Measurements from ENCODE around the gene EPS8L2. TPM values are rescaled to one million over a fixed set of nuclear protein-coding genes. Genes with fewer than 3 reads are reported as not detected.

EPS8L2 gene
- total RNA-seq, 1 experiment from 2014 or later: 0.61 TPM

DNA sequence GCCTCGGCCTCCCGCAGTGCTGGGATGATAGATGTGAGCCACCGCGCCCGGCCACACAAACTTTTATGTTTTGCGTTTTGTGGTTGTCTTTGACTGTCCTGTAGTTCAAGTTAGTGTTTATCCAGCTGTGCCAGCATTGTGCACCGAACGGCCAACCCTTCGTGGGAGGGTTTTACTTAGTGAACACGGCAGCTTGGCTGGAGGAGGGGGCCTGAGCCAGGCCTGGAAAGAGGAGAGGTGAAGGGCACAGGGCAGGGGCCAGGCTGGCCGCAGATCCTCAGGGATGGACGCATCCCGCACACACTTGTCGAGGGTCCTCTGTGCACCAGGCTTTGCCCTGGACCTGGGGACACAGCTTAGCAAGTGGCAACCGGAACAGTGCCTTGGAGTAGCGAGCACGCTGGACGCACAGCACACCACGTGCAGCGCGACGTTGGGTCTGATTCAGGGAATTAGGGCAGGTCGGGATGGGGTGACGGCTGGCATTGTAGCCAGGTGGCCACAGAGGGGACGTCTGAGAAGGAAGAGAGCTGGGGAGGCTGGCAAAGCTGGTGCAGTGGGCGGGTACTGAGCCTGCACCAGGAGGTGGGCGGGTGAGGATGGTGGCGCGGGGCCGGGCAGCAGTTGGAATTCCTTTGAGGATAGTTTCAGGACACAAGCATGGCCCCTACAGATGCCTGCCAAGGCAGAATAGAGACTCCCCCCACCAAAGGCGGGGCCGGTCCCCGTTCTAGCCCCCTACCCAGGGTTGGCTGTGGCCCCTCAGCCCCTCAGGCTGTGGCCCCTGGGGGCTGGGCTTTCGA is 13.4 kb downstream of the EPS8L2 start:
- no peak for DNase-seq (ENCODE audit: low read depth, low spot score)
- in situ Hi-C loops (cut with HindIII; ENCODE audit: low pct_unique_long_range_greater_than_20kb, low sequenced_read_pairs): no loop called here

DNA sequence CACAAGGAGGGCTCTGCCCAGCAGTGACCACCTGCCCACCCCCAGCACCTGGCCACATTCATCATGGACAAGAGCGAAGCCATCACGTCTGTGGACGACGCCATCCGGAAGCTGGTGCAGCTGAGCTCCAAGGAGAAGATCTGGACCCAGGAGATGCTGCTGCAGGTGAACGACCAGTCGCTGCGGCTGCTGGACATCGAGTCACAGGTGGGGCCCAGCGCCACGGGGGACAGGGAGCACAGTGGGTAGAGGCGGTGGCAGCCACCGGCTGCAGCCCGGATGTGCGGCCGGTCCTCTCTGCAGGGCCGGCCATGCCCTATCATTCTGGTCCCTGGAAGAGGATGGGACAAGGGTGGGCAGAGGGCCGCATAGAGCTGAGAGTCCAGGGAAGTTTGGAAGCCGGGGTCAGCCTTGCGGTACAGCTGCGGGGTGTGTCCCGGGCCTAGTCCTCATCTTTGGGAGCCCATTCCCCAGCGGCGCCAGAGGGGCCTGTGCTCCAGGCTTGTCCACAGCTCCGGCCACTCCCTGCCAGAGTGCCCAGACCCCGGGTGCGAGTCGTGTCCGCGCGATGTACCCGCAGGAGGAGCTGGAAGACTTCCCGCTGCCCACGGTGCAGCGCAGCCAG is 14.1 kb downstream of the EPS8L2 start:
- in situ Hi-C loops (cut with HindIII; ENCODE audit: low pct_unique_long_range_greater_than_20kb, low sequenced_read_pairs): no loop called here

DNA sequence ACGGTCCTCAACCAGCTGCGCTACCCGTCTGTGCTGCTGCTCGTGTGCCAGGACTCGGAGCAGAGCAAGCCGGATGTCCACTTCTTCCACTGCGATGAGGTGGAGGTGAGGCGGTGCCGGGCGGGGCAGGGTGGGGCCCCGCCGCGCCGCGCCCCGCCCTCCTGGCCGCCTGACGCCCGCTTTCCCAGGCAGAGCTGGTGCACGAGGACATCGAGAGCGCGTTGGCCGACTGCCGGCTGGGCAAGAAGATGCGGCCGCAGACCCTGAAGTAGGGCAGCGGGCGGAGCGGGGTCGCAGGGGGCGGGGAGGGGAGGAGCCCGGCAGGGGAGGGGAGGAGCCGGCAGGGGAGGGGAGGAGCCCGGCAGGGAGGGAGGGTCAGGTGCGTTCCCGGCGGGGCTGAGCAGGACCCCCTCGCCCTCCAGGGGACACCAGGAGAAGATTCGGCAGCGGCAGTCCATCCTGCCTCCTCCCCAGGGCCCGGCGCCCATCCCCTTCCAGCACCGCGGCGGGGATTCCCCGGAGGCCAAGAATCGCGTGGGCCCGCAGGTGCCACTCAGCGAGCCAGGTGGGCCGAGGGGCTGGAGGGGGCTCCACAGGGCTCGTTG is 14.7 kb downstream of the EPS8L2 start:
- no peak for DNase-seq (ENCODE audit: low read depth, low spot score)

More for the DNA sequence above, 14.1 kb downstream of the EPS8L2 start:
- no peak for DNase-seq (ENCODE audit: low read depth, low spot score)

DNA sequence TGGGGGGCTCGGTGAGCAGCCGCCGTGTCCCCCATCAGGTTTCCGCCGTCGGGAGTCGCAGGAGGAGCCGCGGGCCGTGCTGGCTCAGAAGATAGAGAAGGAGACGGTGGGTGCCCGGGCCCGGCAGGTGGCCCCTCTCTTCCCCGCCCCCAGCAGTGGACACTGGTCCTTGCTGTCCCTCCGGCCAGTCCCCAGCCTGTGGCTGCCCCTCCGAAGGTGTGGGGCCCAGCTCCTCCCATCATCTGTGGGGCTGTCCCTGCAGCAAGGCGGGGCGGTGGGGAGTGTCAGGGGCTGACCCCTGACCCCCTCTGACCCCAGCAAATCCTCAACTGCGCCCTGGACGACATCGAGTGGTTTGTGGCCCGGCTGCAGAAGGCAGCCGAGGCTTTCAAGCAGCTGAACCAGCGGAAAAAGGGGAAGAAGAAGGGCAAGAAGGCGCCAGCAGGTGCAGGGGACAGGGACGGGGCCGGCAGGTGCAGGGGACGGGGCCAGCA is 15.3 kb downstream of the EPS8L2 start:
- in situ Hi-C loops (cut with HindIII; ENCODE audit: low pct_unique_long_range_greater_than_20kb, low sequenced_read_pairs): no loop called here

More for the DNA sequence above, 14.7 kb downstream of the EPS8L2 start:
- in situ Hi-C loops (cut with HindIII; ENCODE audit: low pct_unique_long_range_greater_than_20kb, low sequenced_read_pairs): no loop called here

DNA sequence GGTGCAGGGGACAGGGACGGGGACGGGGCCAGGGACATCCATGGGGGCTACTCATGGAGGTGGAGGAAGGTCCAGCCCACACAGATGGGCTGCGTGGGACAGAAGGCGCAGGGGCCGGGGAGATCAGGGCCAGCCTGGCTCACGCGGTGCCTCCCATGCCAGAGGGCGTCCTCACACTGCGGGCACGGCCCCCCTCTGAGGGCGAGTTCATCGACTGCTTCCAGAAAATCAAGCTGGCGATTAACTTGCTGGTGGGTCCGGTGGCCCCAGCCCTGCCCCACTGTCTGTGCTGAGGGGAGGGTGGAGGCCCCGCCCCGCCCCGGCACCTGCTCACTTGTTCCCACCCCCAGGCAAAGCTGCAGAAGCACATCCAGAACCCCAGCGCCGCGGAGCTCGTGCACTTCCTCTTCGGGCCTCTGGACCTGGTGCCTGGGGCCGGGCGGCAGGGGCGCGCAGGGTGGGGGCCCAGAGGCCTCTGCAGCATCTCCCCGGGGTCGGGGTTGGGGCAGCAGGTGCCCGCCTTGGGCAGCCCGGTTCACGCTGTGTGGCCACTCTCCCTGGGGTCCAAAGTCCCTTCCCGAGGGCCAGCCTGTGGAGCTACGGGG is 15.8 kb downstream of the EPS8L2 start:
- in situ Hi-C loops (cut with HindIII; ENCODE audit: low pct_unique_long_range_greater_than_20kb, low sequenced_read_pairs): no loop called here

More for the DNA sequence above, 15.3 kb downstream of the EPS8L2 start:
- no peak for DNase-seq (ENCODE audit: low read depth, low spot score)

DNA sequence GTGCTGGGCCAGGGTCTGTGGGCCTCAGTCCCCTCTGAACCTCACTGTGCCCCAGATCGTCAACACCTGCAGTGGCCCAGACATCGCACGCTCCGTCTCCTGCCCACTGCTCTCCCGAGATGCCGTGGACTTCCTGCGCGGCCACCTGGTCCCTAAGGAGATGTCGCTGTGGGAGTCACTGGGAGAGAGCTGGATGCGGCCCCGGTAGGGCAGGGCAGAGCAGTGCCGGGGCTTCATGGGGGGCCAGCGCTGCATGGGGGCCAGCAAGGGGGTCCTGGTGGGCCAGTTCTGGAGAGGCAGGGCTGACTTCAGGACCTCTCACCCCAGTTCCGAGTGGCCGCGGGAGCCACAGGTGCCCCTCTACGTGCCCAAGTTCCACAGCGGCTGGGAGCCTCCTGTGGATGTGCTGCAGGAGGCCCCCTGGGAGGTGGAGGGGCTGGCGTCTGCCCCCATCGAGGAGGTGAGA is 16.3 kb downstream of the EPS8L2 start:
- in situ Hi-C loops (cut with HindIII; ENCODE audit: low pct_unique_long_range_greater_than_20kb, low sequenced_read_pairs): no loop called here
- DNase-seq (ENCODE audit: low read depth, low spot score): no peak

More for the DNA sequence above, 15.8 kb downstream of the EPS8L2 start:
- no peak for DNase-seq (ENCODE audit: low read depth, low spot score)

DNA sequence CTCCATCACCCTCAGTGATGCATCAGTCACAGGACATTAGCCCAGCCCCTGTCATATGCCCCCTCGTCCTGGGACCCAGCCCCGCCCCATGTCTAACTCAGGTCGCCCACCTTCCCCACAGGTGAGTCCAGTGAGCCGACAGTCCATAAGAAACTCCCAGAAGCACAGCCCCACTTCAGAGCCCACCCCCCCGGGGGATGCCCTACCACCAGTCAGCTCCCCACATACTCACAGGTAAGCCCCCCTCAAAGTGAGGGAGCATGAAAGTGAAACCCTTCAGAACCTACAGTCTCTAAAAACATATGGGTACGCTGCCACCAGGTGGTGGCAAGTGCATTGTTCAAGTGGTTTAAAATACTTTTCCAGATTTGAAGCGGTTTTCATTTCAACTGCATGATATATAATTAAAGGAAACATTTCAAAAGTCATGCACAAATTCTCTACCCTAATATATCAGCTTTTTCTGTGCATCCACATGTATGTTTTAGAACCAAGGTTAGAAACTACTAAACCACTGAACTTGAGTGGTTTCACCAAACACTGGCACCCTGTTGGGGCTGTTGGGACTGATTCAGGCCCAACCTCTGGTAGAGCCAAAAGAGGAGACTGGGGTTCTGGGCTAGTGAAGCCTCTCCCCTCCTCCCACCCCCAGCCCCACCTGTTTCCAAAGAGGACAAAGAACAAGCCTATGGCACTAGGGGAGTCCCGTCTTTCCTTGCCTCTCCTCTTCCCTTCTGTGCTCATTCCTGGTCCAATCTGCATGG is 17.3 kb downstream of the EPS8L2 start:
- in situ Hi-C loops (cut with HindIII; ENCODE audit: low pct_unique_long_range_greater_than_20kb, low sequenced_read_pairs): no loop called here
- peak; percentile 60 for DNase-seq (ENCODE audit: low read depth, low spot score)

DNA sequence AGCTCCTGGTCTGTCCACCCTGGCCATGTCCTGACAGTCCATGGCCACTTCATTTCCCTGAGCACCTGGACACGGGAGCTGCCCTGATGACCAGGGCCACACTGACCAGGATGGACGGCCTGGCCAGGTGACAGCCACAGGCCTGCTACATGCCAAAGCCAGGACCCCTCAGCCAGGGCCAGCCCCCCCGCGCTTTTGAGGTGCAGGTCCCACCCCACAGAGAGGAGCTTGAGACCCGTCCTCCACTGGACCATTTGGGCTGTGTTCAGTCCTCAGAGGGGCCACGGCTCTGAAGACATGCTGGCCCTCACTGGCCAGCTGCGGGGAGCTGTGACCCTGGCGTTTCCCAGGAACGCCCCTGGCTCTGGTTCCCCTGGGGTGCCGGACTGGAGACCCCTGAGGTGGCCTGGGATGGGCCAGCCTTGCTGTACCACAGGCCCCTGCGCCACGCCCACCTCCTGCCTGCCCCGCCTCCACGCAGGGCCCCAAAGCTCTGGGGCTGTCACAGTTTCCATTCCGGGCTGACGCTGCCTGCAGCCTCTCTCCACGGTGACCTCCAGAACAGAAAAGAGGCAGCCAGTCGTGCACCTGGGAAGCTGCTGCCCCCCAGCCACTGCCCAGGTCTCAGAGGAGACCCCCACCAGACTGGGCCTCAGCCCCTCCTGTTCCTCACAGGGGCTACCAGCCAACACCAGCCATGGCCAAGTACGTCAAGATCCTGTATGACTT is 18.2 kb downstream of the EPS8L2 start:
- in situ Hi-C loops (cut with HindIII; ENCODE audit: low pct_unique_long_range_greater_than_20kb, low sequenced_read_pairs): no loop called here
- DNase-seq (ENCODE audit: low read depth, low spot score): no peak

DNA sequence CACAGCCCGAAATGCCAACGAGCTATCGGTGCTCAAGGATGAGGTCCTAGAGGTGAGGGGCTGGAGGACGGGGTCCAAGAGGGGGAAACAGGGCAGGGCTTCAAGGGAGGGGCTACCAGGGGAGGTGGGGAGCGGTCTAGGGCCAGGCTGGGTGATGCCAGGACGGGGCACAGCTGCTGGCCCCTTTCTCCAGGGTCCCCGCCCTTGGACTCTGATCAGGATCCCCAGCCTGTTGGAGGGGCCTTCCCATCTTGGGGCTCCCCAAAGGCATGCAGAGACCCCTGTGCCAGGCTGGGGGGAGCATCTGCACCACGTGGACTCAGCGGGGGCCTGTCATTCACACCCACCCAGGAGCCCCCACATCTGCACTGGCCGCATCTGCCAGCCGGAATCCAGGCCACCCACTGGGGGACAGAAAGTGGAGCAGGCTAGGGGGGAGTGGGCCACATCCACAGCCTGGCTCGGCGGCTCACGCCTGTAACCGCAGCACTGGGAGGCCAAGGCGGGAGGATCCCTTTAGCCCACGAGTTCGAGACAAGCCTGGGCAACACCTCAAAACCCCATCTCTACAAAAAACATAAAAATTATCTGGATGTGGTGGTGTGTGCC is 18.9 kb downstream of the EPS8L2 start:
- no peak for DNase-seq (ENCODE audit: low read depth, low spot score)
- in situ Hi-C loops (cut with HindIII; ENCODE audit: low pct_unique_long_range_greater_than_20kb, low sequenced_read_pairs): no loop called here

DNA sequence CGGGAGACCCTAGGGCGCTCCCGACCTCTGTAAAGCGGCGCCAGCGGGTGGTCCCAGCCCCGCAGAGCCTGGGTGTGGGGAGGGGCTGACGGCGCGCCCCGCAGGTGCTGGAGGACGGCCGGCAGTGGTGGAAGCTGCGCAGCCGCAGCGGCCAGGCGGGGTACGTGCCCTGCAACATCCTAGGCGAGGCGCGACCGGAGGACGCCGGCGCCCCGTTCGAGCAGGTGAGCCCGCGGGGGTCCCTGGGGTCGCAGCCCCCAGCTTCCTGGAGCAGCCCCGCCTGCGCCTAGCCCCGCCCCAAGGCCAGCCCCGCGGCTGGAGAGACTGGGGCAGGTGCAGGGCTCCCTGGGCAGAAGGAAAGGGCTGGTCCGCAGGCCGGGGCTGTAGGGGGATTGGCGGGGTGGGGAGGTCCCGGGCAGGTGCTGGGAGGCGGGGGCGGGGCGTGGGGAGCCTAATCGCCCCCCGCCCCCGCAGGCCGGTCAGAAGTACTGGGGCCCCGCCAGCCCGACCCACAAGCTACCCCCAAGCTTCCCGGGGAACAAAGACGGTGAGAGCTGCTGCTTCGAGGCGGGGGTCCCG is 19.7 kb downstream of the EPS8L2 start:
- in situ Hi-C loops (cut with HindIII; ENCODE audit: low pct_unique_long_range_greater_than_20kb, low sequenced_read_pairs): no loop called here
- no peak for DNase-seq (ENCODE audit: low read depth, low spot score)

DNA sequence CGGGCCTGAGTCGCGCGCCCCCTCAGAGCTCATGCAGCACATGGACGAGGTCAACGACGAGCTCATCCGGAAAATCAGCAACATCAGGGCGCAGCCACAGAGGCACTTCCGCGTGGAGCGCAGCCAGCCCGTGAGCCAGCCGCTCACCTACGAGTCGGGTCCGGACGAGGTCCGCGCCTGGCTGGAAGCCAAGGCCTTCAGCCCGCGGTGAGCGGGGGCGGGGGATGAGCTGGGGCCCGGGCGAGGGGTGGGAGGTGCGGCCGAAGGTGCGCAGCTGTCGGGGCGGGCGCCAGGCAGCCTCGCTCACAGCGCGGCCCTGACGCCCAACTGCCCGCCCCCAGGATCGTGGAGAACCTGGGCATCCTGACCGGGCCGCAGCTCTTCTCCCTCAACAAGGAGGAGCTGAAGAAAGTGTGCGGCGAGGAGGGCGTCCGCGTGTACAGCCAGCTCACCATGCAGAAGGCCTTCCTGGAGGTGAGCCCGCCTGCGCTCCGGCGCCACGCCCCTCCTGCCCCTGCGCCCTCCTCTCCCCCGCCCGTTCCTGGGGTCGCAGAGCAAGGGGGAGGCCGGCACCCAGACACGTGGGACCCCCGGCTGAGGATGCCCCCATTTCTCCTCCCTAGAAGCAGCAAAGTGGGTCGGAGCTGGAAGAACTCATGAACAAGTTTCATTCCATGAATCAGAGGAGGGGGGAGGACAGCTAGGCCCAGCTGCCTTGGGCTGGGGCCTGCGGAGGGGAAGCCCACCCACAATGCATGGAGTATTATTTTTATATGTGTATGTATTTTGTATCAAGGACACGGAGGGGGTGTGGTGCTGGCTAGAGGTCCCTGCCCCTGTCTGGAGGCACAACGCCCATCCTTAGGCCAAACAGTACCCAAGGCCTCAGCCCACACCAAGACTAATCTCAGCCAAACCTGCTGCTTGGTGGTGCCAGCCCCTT is 20.5 kb downstream of the EPS8L2 start:
- DNase-seq (ENCODE audit: low read depth, low spot score): no peak
- in situ Hi-C loops (cut with HindIII; ENCODE audit: low pct_unique_long_range_greater_than_20kb, low sequenced_read_pairs): no loop called here

DNA sequence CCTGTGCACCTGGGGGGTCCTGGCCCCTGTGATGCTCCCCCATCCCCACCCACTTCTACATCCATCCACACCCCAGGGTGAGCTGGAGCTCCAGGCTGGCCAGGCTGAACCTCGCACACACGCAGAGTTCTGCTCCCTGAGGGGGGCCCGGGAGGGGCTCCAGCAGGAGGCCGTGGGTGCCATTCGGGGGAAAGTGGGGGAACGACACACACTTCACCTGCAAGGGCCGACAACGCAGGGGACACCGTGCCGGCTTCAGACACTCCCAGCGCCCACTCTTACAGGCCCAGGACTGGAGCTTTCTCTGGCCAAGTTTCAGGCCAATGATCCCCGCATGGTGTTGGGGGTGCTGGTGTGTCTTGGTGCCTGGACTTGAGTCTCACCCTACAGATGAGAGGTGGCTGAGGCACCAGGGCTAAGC is 21.3 kb downstream of the EPS8L2 start:
- no peak for DNase-seq (ENCODE audit: low read depth, low spot score)

DNA sequence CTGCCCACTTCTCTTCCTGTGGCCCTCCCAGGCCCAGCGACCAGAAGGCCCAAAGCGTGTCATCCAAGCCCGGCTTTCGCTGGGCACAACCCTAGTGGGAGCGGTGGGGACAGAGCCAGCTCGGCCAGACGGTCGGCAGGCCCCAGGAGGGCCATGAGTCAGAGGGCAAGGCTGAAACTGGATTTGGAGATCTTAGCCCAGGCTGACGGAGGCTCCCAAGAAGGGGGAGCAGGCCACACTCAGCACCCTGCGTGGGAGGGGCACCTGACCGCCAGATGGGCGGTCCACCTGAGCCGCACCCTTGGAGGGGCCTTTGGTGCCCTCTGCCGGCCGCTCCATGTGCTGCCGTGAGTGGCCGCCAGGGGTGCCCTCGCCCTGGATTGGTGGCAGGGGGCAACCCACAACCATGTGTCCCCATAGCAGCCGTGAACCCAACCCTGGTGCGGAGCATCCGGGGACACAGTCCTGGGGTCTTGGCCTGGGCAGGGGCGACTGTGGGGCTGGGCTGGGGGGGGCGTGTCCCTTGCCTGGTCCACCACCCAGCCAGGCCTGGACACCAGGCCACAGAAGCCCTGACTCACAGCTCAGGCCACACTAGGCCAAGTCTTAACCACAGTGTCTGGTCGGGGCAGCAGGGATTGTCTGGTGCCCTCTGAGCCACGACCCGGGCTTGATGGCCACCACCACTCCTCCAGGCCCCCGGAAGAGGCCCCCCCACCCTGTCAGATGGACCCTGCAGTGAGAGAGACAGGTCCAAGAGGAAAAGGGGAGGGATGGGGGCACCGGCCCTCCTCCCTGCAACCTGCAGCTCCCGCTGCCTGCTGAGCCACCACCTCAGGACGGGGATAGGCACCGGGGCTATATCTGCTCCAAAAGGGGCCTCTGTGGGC is 22.1 kb downstream of the EPS8L2 start:
- in situ Hi-C loops (cut with HindIII; ENCODE audit: low pct_unique_long_range_greater_than_20kb, low sequenced_read_pairs): no loop called here
- DNase-seq (ENCODE audit: low read depth, low spot score): peak; percentile 78

More for the DNA sequence above, 21.3 kb downstream of the EPS8L2 start:
- in situ Hi-C loops (cut with HindIII; ENCODE audit: low pct_unique_long_range_greater_than_20kb, low sequenced_read_pairs): no loop called here

DNA sequence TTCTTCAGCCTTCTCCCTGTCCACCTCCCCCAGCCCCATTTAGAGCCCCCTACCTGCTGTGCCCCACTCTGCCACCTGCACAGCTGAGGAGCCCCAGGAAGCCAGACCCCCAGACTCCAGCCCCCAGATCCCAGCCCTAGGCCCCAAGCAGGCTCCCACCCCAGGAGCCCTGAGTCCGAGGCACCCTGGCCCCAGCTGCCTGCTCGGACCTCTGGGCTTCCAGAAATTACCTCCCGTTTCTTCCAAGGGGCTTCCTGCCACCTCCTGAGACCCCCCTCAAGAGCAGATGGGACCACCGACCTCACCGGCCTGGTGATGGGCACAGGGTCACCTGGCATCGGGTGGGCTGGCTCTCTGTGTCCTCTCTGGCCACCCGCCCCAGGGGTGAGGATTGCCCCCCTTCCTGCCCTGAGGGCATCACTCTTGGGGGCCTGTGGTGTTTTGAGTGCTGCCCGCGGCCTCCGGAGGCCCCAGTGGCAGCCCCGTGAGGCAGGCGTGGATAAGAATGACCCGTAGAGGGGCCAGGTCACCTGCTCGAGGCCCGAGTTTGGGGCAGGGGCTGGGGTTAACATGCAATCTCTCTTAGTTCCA is 23.0 kb downstream of the EPS8L2 start:
- in situ Hi-C loops (cut with HindIII; ENCODE audit: low pct_unique_long_range_greater_than_20kb, low sequenced_read_pairs): no loop called here
- no peak for DNase-seq (ENCODE audit: low read depth, low spot score)

Measured in SK-MEL-5 (cell line).